Measurements from ENCODE around the gene NTRK3.

NTRK3 gene

DNA sequence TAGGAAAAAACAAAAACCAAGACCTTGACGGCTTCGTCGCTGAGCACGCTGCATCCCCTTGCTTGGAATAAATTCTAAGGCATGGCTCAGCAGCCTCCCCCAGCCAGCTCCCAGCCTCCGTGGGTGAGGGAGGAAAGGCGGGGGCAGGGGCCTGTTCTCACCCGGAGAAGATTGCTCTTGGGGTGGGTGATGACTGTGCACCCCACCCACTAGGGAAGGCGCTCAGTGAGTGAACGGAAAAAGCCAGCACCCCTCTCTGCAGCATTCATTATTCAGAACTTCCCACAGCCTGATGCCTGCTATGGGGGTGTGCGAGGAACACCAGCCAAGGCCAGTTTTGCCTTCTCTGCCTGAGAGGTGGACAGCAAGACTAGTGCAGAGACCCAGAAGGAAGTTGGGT, 19.3 kb upstream of the NTRK3 start:
- DNase-seq (ENCODE audit: low spot score), result no peak
- no peak for TF ChIP-seq CTCF (conservative IDR thresholded peaks at IDR 0.05; ENCODE audit: low read depth)
- ChIA-PET POLR2A (ENCODE audit: low non-redundant PET) (no interaction called here), CTCF (no interaction called here)
- no peak overlapping the region for H3K27ac ChIP-seq

DNA sequence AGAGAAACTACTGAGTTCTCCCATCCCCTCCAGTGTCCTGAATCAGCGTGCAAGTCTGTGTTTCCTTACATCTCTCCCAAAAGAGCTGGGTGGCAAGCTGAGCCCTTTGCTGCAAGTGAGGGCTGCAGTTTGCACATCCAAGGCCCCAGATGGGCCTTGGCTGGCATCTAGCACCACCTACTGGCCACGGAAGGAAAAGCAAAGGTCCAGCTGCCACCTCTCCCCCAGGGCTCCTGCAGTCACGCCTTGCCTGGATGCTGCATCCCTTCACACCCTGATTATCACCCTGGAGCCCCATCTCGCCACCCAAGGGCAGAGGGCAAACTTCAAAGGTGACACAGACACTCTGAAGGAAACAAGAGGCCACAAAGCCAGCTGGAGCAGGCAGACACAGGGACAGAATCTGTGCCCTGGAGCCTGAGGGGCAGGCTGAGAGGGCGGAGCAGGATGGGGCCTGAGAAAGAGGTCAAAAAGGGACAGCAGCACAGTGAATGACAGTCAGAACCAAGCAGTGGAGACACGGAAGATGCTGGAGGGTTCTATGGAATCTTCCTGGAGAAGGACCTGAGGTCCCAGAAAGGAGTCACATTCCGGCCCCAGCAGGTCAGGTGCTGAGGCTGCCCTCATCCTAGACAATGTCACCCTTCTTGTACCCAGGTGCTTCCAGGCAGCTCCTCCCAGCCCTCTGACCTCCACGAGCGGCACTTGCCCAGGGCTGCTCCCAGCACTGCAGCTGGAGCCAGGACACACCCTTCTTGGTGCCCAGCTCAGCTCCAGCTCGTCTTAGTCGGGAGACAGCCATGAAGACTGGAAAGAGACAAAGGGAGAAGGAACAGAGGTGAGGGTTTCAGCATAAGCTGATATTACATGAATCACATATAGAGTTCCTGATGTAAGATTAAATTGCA, 18.3 kb upstream of the NTRK3 start:
- no peak overlapping the region for H3K27ac ChIP-seq
- TF ChIP-seq CTCF (conservative IDR thresholded peaks at IDR 0.05; ENCODE audit: low read depth), result peak; percentile 60
- CTCF ChIA-PET, result interaction anchor here (0.6 to 1.1 kb wide), 6 partner anchors 15 to 1636 kb away, joined by 3 to 6 read pairs (median 3); no protein-coding TSS in a partner anchor
- peak; percentile 50 for DNase-seq (ENCODE audit: low spot score)
- POLR2A ChIA-PET (ENCODE audit: low non-redundant PET), result no interaction called here

- POLR2A ChIA-PET (ENCODE audit: low non-redundant PET), result no interaction called here
- no peak for DNase-seq (ENCODE audit: low spot score)
- H3K27ac ChIP-seq, result no peak overlapping the region
- CTCF ChIA-PET, result no interaction called here
- no peak for TF ChIP-seq CTCF (conservative IDR thresholded peaks at IDR 0.05; ENCODE audit: low read depth)
These were observed 15.9 kb upstream of the NTRK3 start for GRCh38 chr15:88272421-88272820.

DNA sequence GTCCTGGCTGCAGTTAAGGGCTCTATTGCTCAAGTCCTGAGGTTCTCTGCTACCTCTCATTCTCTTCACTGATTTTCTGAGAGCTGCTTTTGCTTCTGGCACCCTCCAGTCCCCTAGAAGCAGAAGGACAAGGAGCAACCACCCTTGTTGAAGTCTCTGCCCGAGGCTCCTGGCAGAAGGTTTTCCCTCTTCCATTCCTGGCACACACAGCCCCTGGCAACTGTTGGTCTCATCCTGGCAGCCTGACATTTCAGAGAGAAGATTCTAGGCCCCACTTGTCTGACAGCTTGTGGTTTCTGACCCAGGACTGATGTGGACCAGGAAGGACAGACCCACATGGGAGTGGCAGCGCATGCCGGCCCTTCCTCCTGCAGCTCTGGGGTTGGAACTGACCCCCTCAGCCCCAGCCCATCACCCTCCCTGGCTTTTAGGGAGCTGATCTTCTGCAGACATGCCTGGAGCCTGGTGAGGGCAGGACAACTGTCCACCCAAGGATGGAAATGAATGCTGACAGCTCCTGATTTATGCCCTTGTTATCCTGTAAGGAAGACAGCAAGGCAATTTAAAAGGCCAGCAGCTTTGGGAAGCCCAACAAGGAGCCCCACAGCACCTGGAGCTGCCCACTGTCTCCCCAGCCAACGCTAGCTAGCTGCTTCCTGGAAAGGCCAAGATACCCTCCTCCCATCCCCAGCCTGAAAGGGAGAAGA, 13.0 kb upstream of the NTRK3 start:
- CTCF ChIA-PET, result interaction anchor here (0.7 to 1.1 kb wide), 2 partner anchors 10 to 86 kb away, joined by 4 to 6 read pairs; no protein-coding TSS in a partner anchor
- no peak for TF ChIP-seq CTCF (conservative IDR thresholded peaks at IDR 0.05; ENCODE audit: low read depth)
- H3K27ac ChIP-seq, result no peak overlapping the region
- no peak for DNase-seq (ENCODE audit: low spot score)
- POLR2A ChIA-PET (ENCODE audit: low non-redundant PET), result no interaction called here

DNA sequence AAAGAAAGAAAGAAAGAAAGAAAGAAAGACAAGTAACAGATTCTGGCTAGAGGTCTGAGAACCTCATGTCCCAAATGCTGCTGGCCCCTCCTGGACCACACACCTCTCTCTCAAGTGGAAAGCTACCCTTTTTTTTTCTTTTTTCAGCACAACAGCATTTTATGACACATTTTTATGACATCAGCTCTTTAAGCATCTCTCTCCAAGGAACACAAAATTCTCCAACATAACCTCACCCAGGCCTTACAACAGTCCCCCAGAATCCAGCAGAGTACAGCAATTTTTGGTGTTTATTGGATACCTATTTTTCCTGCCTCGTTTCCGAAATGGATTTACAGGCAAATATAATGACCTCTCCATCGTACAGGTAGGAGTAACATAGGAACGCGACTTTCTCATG, 11.2 kb upstream of the NTRK3 start:
- TF ChIP-seq CTCF (conservative IDR thresholded peaks at IDR 0.05; ENCODE audit: low read depth), result no peak
- H3K27ac ChIP-seq, result no peak overlapping the region
- ChIA-PET CTCF (interaction anchor here (0.5 kb wide), 1 partner anchor 176 kb away, joined by 4 read pairs; no protein-coding TSS in a partner anchor), POLR2A (ENCODE audit: low non-redundant PET) (no interaction called here)
- no peak for DNase-seq (ENCODE audit: low spot score)

DNA sequence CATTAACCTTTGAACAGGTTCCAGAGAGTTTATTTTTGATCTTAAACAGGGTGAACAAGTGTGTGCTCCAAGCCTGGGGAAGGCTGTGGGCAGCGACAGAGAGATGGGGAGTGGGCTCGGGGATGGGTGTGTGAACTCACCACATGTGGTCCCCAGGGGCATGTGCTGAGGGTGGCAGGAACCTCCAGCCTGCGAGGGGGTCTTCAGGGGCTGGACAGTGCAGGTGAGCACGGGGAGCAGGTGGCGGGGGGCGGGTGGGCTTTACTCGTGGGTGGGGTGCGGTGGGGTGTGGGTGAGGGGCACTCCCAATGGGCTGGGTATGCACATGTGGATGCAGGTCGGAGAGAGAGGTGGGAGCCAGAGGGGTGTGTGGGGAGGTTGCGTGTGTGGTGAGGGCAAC, 9.6 kb upstream of the NTRK3 start:
- no peak overlapping the region for H3K27ac ChIP-seq
- POLR2A ChIA-PET (ENCODE audit: low non-redundant PET), result no interaction called here
- CTCF ChIA-PET, result interaction anchor here (0.6 kb wide), 1 partner anchor 569 kb away, joined by 3 read pairs; no protein-coding TSS in a partner anchor
- no peak for TF ChIP-seq CTCF (conservative IDR thresholded peaks at IDR 0.05; ENCODE audit: low read depth)
- DNase-seq (ENCODE audit: low spot score), result no peak
